Amniotic epithelial cell (primary cell): ENCODE results near the gene RBPJL.

ENCODE experiments used
- DNase-seq: peaks from one replicate; pipeline ENCODE4 v3.0.0-alpha.2; 2010; ENCODE audit warnings: low read depth

Gene RBPJL

GRCh38 chr20:45293041-45294002 is 13.3 kb upstream of the RBPJL start:
- DNase-seq = peak; percentile 37

GRCh38 chr20:45294003-45294368 is 12.7 kb upstream of the RBPJL start:
- DNase-seq = no peak

DNA sequence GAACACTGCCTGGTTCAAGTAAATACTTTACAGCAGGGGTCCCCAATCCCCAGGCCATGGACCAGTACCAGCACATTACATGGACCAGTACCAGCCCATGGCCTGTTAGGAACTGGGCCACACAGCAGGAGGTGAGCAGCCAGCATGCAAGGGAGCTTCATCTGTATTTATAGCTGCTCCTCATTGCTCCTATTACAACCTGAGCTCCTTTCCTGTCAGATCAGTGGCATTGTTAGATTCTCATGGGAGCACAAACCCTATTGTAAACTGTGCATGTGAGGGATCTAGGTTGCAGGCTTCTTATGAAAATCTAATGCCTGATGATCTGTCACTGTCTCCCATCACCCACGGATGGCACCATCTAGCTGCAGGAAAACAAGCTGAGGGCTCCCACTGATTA is 12.0 kb upstream of the RBPJL start:
- DNase-seq = no peak

- DNase-seq = no peak
Observed at GRCh38 chr20:45297786-45298497, 8.7 kb upstream of the RBPJL start.

DNA sequence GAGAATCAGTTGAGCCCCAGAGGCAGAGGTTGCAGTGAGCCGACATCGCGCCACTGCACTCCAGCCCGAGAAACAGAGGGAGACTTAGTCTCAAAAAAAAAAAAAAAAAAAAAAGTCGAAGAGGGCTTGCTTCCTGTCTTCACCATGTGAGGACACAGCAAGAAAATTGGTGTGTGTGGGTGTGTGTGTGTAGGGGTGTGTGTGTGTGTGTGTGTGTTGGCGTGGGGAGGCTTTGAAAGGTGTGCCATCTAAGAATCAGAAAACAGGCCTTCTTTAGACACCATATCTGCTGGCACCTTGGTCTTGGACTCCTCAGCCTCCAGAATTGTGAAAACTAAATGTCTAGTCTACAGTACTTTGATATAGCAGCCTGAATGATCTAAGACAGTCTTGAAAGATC is 6.9 kb upstream of the RBPJL start:
- DNase-seq = no peak

GRCh38 chr20:45300961-45301360 is 5.7 kb upstream of the RBPJL start:
- peak; percentile 29 for DNase-seq

DNA sequence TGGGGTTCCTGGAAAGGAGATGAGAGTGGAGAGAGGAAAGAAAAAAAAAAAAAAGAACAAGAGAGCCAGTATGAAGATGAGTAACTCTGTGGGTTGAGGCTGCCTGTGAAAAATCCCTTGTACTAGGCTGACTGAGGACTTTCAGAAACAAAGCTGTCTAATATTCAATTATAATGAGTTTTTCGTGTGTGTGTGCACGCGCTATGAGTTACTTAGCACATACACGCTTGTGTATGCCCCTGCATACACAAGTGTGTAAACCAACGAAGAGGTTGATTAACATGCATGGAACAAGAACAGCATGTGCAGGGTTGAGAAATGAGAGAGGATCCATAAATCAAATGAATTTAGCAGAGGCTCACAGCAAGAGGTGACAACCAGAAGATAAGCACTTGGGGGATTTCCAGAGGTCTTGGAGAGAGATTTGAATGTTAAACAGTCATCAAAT is 4.8 kb upstream of the RBPJL start:
- DNase-seq = peak; percentile 49

DNA sequence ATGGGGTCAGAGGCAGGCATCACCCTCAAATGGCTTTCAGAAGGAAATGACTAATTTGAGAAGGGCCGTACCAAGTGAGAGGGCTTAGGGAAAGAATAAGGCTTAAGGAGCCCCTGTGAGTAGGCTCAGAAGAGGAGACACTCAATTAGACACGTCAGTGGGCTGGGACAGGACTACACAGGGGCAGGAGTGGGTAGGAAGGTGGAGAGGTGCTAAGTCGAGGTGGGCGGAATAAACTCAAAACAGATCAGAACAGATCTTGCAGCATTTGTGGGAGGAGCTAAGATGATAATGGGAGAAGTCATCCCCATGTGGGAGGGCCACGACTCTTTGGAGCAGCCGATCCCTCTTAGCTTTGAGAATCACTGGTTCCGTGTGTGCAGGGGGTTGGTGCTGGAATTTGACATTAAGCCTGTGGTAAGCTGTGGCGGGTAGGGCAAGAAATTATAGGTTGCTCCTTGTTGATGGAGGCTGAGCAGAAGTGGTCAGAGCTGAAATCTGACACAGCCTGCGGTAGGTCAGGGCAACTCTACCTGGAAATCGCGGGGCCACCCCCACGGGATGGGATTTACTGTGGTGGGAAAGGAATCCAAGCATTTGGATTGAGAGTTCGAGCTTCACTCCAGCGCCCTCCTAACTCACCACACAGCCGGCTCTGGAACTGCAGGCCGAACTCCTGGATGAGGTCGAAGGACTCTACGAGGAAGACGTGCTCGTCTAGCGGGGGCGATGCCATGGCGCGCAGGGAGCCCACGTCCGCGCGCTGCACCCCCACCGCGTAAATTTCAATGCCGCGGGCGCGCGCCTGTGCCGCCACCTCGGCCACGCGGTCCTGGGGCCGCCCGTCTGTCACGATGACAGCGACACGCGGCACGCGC is 2.8 kb upstream of the RBPJL start:
- DNase-seq = peak; percentile 30

DNA sequence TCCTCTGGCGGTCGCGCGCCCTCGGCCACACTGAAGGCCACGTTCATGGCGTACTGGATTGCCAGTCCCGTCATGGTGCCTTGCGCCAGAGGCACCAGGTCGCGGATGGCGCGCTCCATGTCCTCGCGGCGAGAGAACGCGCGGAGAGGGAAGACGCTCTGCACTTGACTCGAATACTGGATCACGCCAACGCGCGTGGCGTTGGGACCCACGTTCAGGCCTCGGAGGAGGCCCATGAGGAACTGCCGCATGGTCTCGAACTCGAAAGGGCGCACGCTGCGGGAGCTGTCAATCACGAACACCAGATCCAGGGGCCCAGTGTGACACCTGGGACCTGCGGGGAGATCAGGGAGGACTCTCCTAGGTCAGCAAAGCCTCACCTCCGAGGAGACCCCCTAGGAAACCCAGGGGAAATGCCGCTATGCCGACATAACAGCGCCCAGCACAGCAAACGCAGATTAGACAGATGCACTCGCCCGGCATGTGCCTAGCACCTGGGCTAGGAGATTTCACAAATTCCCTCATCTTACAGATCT is 2.1 kb upstream of the RBPJL start:
- DNase-seq = no peak

DNA sequence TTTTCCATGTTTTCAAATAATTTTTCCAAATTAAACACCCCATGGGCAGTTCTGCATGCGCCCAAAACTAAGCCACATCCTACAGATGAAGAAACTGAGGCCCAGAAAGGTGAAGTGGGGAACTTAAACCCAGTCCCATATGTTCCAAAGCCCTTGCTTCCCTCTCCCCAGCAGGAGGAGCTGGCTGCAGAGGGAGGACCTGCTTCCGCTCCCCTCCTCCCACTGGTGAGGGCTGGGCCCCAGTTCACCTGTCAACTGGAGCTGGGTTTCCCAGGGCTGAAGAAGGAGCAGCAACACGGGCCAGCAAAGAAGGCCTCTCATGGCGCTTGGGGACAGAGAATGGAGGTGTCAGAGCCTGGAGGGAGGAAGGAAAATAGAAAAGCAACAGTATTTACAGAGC is 1.4 kb upstream of the RBPJL start:
- DNase-seq = no peak

- DNase-seq = no peak
Observed at GRCh38 chr20:45307076-45307640, 518 bp downstream of the RBPJL start.

GRCh38 chr20:45308117-45308778 is 1.6 kb downstream of the RBPJL start, which contains the start of gene MATN4:
Gene MATN4 (minus strand): TSS chr20:45308299. CDS start chr20:45305582, 2,717 bp downstream.
- no peak for DNase-seq

GRCh38 chr20:45309075-45309474 is 2.4 kb downstream of the RBPJL start:
- DNase-seq = no peak

DNA sequence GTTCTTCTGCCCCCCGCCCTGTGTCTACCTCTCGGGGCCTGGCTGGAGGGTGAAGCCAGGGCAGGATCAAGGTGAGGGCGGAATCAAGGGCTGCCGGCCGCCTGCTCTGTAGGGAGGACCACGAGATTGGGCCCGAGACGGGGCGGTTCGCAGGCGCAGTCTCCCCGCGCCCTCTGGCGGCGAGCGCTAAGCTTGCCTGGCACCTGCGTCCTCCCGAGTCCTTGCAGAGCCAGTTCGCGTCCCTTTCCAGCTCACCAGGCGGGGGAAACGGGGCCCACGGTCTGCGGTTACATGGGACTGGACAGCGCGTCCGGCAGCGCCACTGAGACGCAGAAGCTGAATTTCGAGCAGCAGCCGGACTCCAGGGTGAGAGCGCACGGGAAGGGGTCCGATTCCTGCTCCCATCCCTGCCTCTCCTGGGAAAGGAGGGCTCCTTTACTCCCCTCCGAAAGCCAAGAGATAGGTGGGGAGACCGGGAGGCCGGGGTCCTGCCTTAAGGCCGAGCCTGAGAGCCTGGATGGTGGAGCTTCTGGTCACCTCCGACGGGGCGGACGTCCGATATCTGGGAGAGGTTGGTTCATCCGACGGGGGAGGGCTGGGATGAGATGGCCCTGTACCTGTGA is 5.1 kb downstream of the RBPJL start:
- DNase-seq = peak; percentile 33

GRCh38 chr20:45312241-45312640 is 5.6 kb downstream of the RBPJL start:
- no peak for DNase-seq

DNA sequence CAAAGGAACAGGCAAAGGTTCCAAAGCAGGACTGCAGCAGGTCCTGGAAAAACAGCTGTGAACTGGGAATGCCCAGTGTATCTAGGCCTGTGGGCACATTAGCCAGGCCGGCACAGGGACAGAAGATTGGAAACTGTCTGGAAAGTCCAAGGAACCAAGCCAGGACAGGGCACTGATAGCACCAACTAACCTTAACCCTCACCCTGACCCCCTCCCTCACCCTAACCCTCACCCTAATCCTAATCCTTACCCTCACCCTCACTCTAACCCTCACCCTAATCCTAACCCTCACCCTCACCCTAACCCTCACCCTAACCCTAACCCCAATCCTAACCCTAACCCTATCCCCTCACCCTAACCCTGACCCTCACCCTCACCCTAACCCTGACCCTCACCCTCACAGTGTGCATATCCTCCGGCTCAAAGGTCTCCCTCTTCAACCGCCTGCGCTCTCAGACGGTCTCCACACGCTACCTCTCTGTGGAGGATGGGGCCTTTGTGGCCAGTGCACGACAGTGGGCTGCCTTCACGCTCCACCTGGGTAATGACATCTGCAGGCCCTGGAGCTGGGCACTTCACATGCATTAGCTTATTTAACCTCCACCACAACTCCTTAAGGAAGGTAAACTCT is 6.5 kb downstream of the RBPJL start:
- no peak for DNase-seq

DNA sequence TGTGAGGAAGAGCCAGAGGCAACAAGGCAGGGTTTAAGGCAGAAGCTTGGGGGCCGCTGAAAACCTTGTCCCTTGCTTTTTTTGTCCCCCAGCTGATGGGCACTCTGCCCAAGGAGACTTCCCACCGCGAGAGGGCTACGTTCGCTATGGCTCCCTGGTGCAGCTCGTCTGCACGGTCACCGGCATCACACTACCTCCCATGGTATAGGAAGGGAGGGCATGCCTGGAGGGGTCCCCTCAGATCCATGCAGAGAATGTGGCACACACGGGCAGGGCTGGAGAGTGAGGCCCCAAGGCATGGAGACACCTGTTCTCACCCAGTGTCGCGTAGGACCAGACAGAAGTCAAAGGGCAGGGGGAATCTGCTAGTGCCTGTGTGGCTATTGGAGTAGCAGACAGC is 7.3 kb downstream of the RBPJL start:
- no peak for DNase-seq

- DNase-seq = no peak
Observed at GRCh38 chr20:45315672-45316071, 9.0 kb downstream of the RBPJL start.

DNA sequence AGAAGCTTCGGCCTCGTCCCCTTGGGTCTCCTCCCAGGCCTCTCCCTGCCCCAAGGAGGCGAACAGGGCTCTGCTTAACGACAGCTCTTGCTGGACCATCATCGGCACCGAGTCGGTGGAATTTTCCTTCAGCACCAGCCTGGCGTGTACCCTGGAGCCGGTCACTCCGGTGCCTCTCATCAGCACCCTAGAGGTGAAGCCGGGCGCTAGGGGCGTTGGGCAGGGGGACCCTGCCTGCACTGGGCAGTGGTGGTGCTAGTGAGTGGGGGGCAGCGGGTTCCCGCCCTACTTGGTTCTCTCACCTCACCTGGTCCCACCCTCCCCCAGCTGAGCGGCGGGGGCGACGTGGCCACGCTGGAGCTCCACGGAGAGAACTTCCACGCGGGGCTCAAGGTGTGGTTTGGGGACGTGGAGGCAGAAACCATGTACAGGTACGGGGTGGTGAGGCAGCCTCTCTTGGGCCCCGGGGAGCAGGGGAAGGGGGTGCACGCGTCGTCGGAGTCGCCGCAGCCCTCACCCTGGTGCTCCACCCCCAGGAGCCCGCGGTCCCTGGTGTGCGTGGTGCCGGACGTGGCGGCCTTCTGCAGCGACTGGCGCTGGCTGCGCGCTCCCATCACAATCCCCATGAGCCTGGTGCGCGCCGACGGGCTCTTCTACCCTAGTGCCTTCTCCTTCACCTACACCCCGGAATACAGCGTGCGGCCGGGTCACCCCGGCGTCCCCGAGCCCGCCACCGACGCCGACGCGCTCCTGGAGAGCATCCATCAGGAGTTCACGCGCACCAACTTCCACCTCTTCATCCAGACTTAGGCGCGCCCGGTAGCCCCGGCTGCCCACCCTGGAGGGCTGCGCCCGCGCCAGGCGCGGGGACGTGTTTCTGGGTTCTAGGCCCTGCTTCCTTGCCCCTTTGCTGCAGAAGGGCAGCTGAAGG is 9.8 kb downstream of the RBPJL start:
- no peak for DNase-seq
